Measurements from ENCODE around the gene YES1.

GRCh38 chr18:679516-679915 is 132.5 kb downstream of the YES1 start:
- TF ChIP-seq RAD21 (IDR thresholded peaks at IDR 0.05; ENCODE audit: low read depth): no peak
- no peak for TF ChIP-seq SIN3A (IDR thresholded peaks at IDR 0.05; ENCODE audit: low read depth)
- no peak for TF ChIP-seq CEBPB (IDR thresholded peaks at IDR 0.05; ENCODE audit: low read depth)
- no peak for TF ChIP-seq CTCF (IDR thresholded peaks at IDR 0.05 in 2 of 3, conservative IDR thresholded peaks at IDR 0.05 in 1 of 3; ENCODE audit: borderline replicate concordance in 1 of 3, insufficient read depth in 1 of 3, low read depth in 2 of 3, low read length in 2 of 3)
- TF ChIP-seq EZH2phosphoT487 (IDR thresholded peaks at IDR 0.05; ENCODE audit: borderline replicate concordance): no peak
